Pericardium fibroblast (primary cell): ENCODE data around the gene TMPRSS3. TPM values are rescaled to one million over a fixed set of nuclear protein-coding genes. Genes with fewer than 3 reads are reported as not detected.

Experiments
- total RNA-seq: library from RNA; depleted of rRNA; stranded (reverse); fragments of >200 nt; gene quantifications from 2 replicates; pipeline ENCODE4 v1.2.3, GENCODE V29; 2015

TMPRSS3 gene
- not detected in 2 replicates for total RNA-seq

DNA sequence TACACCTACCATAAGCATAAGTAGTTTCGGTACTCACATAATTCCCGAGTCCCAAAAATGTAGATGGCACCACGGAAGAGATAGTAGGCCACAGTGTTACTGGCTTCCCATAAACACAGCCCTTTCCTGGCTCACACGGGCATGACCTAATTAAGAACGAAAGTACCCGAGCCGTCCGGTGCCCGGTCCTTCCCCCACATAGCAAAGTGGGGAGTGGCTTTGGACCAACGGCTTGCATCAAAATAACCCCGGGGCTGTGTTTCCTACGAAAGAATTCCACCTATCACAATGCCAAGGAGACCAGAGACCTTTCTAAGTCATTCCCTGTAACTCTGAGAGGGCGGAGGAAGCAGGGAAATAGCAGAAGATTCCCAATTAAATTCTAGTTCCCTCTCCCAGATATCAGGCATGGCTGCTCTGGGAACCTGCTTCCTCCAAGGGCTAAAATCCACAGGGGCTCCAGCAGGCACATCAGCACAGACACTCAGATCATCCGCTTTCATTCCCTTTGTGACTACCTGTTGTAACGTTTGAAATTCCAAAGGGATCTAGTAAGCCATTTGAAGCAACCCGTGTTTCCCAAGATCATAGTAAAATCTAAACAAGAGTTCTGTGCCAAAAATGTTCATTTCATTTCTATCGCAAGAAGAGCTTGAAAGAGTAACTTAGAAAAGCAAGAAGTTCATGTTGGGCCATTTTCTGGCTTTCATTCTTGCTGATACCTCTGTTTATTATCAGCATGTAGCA lies at the start of gene TMPRSS3:
TMPRSS3 (minus strand) TSS at position 148 of the 747 bp plus-strand sequence. CDS start 635 bp downstream, outside the sequence.

GRCh38 chr21:42403611-42404231 lies 7.9 kb upstream of the TMPRSS3 start, which contains the start of gene UBASH3A:
Gene UBASH3A, plus strand, starts transcription at chr21:42403902. Its CDS starts 44 bp downstream, at chr21:42403946.

DNA sequence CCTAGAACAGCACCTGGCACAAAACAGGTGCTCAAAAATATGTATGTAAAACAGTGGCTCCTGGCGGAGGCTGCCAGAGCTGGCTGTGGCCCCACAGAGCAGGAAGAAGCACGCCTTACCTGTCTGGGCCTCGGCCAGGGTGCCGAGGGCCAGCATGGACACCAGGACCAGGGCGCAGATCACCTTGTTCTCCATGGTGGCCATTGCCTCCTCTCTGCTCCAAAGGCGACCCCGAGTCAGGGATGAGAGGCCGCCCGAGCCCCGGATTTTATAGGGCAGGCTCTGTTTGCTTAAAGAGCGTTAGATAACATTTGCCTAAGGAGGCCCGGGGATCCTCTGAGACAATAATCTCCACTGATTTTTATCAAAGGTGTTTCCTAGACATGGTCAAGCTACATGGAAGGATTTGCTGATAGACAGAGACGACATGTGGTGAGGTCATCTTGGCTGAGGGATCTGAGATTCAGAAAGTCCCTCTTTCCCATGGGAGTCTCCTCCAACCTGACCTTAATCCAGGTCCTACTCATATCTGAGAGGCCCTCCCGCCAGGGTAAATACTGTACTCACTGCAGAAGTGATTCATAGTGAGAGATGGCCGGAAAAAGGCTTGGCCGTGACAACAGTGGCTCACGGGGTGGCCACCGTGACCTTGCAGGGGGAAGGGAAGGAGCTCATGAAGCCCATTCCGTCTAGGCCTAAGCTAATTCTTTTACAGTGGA lies 29.4 kb downstream of the TMPRSS3 start, which contains the start of gene TFF1:
TFF1 (minus strand) TSS at position 244 of the 719 bp plus-strand sequence; CDS start at position 204, 40 bp downstream.

GRCh38 chr21:42350927-42351426 lies 44.9 kb downstream of the TMPRSS3 start, which contains the start of gene TFF2:
Gene TFF2, minus strand, starts transcription at chr21:42350994. Its CDS starts 37 bp downstream, at chr21:42350957.

Other genes starting within 250 kb of the TMPRSS3 start
- gene ABCG1, start 176.9 kb downstream of the TMPRSS3 start, total RNA-seq, result 1.6 and 5.3 TPM in 2 replicates
- 0.82 and 1.4 TPM in 2 replicates for gene TFF3, start 80.6 kb downstream of the TMPRSS3 start, total RNA-seq
- gene TFF2, start 45.1 kb downstream of the TMPRSS3 start, total RNA-seq, result not detected in 2 replicates
- not detected in 2 replicates for gene TFF1, start 29.5 kb downstream of the TMPRSS3 start, total RNA-seq
- gene UBASH3A, start 7.8 kb upstream of the TMPRSS3 start, total RNA-seq, result not detected in 2 replicates
- 0.23 TPM in 1 of 2 replicates, not detected in the other for gene RSPH1, start 100.2 kb upstream of the TMPRSS3 start, total RNA-seq
- gene SLC37A1, start 117.8 kb upstream of the TMPRSS3 start, total RNA-seq, result 1.1 and 1.4 TPM in 2 replicates